ENCODE data around the gene KRTAP12-3. TPM values are rescaled to one million over a fixed set of nuclear protein-coding genes. Genes with fewer than 3 reads are reported as not detected.
"Not testable (repeated sequence)": the region's sequence is repeated elsewhere in the genome, so short reads cannot be mapped to it uniquely, and the experiment has no call there.

Gene KRTAP12-3
- total RNA-seq, 1 donor from 2014 or later, result not detected

DNA sequence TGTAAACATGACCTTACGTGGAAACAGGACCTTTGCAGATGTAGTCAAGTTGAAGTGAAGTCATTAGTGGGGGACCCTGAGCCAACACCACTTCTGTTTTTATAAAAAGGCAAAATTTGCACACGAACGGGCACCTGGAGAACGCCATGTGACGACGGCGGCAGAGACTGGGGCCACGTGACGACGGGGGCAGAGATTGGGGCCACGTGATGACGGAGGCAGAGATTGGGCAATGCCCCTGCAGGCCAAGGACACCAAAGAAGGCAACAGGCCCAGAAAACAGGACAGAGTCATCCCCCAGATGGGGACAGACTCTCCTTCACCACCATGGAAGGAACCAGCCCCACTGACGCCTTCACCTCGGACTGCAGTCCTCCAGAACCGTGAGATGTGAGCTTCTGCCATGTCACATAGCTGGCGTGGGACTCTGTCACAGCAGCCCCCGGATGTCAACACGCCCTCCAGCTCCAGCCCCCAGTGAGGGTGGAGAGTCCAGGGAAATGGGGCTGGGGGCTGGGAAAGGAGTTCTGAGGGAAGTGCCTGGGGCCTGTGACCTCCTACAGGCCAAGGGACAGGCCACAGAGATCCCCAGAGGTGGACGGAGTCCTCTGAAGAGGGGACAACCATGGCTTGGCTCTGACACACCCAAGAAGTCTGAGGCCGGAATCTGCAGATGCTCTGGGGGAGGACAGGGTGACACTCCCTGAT lies 7.3 kb upstream of the KRTAP12-3 start:
- DNase-seq (ENCODE audit: extremely low read depth, low read depth, low spot score), result no peak

- no peak for DNase-seq (ENCODE audit: extremely low read depth, low read depth, low spot score)
Measured at GRCh38 chr21:44650973-44651675, 6.6 kb upstream of the KRTAP12-3 start.

- DNase-seq (ENCODE audit: extremely low read depth, low read depth, low spot score), result no peak
Measured at GRCh38 chr21:44653123-44653522, 4.6 kb upstream of the KRTAP12-3 start.

- no peak for DNase-seq (ENCODE audit: extremely low read depth, low read depth, low spot score)
Measured at GRCh38 chr21:44653656-44654575, 3.8 kb upstream of the KRTAP12-3 start.

DNA sequence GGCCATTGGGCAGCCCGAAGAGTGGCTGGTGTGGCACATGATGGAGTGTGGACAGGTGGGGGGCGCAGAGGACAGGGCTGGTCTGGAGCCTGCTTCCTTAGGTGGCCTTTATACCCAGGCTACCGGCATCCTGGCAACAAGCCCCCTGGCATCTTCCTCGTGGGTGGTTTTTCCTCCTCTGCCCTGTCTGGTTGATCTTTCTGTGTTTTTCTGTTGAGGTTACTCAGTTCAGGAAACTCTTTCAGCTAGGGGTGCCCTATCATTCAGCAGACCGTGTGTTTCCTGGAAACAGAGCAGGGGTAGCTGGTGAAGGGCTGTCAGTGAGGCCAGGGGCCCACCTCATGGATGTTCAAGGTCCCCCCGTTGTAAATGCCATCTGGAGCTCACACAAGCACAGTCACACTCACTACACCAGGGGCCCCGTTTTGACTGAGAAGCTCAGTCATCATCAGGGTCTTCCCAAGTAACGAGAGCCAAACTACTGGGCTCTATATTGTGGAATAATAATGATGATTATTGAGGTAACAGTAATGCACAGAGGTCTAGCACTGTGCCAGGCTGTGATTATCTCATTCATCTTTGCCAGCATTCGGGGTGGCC lies 3.1 kb upstream of the KRTAP12-3 start, which contains the start of gene KRTAP12-4:
TSS of gene KRTAP12-4 (minus strand) at position 84 of the 600 bp plus-strand sequence. CDS start at position 39, 45 bp downstream.
- no peak for DNase-seq (ENCODE audit: extremely low read depth, low read depth, low spot score)

DNA sequence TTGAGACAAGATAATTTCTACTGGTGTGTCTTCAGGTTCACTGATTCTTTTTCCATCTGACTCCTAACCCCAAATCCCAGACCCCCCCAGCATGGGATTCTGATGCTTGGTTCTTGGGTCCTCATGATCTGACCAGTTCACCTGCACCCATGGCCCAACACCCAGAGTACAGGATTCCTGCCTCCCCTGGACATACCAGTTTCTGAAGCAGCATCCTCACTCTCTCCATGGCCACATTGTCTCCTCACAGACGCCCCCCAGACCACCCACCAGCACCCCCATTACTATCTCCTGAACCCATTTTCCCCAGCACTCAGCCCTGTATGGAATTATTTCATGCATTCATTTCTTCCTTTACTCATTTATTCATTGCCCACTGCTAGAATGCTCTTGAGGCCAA lies 864 bp upstream of the KRTAP12-3 start:
- DNase-seq (ENCODE audit: extremely low read depth, low read depth, low spot score), result no peak

DNA sequence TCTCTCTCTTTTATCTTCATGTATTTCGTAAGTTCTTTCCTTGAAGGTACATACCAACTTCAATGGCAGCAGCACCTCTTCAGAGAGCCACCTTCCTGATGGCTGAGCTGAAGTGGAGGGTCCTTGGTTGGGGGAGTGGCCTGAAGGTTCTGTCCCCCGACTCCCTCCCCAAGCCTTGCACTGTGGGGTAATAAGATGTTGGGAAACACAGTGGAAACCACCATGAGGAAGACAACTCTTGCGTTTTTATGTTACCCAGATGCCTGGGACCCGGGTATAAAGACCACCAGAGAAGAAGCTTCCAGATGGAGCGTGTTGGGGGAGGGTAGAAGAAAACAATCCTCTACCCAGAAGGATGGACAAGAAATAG lies 794 bp downstream of the KRTAP12-3 start:
- DNase-seq (ENCODE audit: extremely low read depth, low read depth, low spot score), result no peak

GRCh38 chr21:44658913-44659595 lies 1.3 kb downstream of the KRTAP12-3 start:
- no peak for DNase-seq (ENCODE audit: extremely low read depth, low read depth, low spot score)

- not testable (repeated sequence) for DNase-seq (ENCODE audit: extremely low read depth, low read depth, low spot score)
Measured at GRCh38 chr21:44661567-44661966, 3.8 kb downstream of the KRTAP12-3 start.

- no peak for DNase-seq (ENCODE audit: extremely low read depth, low read depth, low spot score)
Measured at GRCh38 chr21:44664691-44665090, 7.0 kb downstream of the KRTAP12-3 start.

GRCh38 chr21:44666401-44667320 lies 8.9 kb downstream of the KRTAP12-3 start, which contains the start of gene KRTAP12-2:
TSS of gene KRTAP12-2 (minus strand) at chr21:44666927. CDS start at chr21:44666886, 41 bp downstream.
- no peak for DNase-seq (ENCODE audit: extremely low read depth, low read depth, low spot score)

DNA sequence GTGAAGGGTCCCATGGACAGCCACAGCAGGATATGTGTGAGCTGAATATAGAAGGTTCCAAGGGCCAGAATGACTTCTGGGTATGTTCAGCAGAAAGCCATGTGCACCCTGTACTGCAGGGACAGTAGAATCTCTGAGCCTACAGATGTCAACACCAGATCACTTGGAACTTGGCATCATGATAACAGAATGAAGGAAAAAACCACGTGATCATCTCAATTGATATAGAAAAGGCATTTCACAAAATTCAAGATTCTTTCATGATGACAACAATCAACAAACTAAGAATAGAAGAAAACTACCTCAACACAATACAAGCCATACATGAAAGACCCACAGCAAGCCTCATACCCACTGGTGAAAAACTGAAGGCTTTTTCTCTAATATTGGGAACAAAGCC lies 9.9 kb downstream of the KRTAP12-3 start:
- DNase-seq (ENCODE audit: extremely low read depth, low read depth, low spot score), result no peak

GRCh38 chr21:44670642-44671432 lies 13.1 kb downstream of the KRTAP12-3 start:
- no peak for DNase-seq (ENCODE audit: extremely low read depth, low read depth, low spot score)

GRCh38 chr21:44671911-44672310 lies 14.2 kb downstream of the KRTAP12-3 start:
- no peak for DNase-seq (ENCODE audit: extremely low read depth, low read depth, low spot score)

- DNase-seq (ENCODE audit: extremely low read depth, low read depth, low spot score), result no peak
Measured at GRCh38 chr21:44677881-44678280, 20.1 kb downstream of the KRTAP12-3 start.

DNA sequence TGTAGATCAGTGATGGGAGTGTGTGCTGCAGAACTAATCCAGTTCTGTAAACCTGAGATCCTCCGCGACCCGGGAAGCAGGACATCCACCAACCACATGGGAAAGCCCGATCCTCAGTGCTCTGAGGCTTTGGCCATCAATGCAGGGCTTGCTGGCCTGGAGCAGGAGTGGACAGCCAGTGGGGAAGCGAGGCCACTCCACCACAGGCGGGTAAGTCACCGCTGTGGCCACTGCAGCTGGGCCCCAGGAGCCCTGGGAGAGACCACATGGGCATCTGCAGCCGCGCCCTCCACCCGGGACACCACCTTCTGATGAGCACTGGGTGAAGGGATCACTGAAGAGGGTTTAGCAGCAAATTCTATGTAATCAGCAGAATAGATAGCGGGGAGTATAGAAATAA lies 23.4 kb downstream of the KRTAP12-3 start:
- DNase-seq (ENCODE audit: extremely low read depth, low read depth, low spot score), result no peak

DNA sequence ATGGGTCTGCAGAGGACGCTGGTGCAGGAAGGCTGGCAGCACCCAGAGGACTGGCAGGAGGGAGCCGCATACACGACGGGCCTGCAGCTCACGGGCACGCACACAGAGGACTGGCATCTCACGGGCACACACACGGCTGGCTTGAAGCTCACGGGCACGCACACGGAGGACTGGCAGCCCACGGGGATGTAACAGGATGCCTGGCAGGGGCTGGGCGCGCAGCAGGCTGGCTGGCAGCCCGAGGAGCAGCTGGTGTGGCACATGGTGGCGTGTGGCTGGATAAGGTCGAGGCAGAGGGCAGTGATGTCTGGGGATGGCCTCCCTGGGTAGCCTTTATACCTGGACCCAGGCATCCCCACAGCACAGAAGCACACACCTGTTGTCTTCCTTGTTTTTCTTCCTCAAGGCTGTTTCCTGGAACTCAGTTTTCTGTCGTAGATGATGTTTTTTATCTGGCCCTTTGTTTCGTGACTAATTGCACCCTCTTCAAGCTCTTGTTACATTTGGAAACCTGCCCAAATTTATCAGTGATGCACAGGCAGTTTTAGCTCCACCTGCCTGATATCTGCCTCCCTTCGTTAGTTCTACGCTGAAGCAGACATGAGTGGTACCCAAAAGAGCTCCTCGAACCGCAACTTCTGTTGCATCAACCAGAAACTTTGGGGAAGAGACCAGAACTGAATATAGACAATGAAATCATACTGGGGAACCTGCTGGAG lies 24.3 kb downstream of the KRTAP12-3 start, which contains the start of gene KRTAP12-1:
TSS of gene KRTAP12-1 (minus strand) at position 303 of the 719 bp plus-strand sequence. CDS start at position 263, 40 bp downstream.
- no peak for DNase-seq (ENCODE audit: extremely low read depth, low read depth, low spot score)

Data from glomerular endothelial cell (primary cell).